T-helper 2 cell treated with Interferon-gamma antibody and Interleukin-4, amounts not matched to agents 100 ng/mL and 5 ng/mL, for 36 hours (primary cell): ENCODE data around the gene PDZD4. TPM values are rescaled to one million over a fixed set of nuclear protein-coding genes. Genes with fewer than 3 reads are reported as not detected.

ENCODE experiments used
- intact Hi-C: fragments of 100-400 bp; cut with micrococcal nuclease; formaldehyde crosslinking; loops from one replicate; pipeline ENCODE4 v1.15.1; 2023
- total RNA-seq: library from RNA; stranded (reverse); gene quantifications from 2 replicates; pipeline ENCODE4 v1.2.3, GENCODE V29; 2022

Gene PDZD4
- total RNA-seq, 1 donor from 2014 or later = 0.70 TPM

- intact Hi-C loops = no loop called here
Observed at GRCh38 chrX:153774576-153775292, 55.6 kb downstream of the PDZD4 start.

- intact Hi-C loops = no loop called here
Observed at GRCh38 chrX:153773741-153774575, 56.4 kb downstream of the PDZD4 start.

GRCh38 chrX:153773218-153773611, 57.1 kb downstream of the PDZD4 start:
- intact Hi-C loops = no loop called here

- intact Hi-C loops = no loop called here
Observed at GRCh38 chrX:153772316-153773217, 57.8 kb downstream of the PDZD4 start.

GRCh38 chrX:153771415-153772315, 58.7 kb downstream of the PDZD4 start:
- intact Hi-C loops = no loop called here

GRCh38 chrX:153770601-153771414, 59.5 kb downstream of the PDZD4 start:
- intact Hi-C loops = no loop called here

GRCh38 chrX:153769865-153770600, 60.3 kb downstream of the PDZD4 start:
- intact Hi-C loops = no loop called here

- intact Hi-C loops = no loop called here
Observed at GRCh38 chrX:153769158-153769864, 61.0 kb downstream of the PDZD4 start.

- intact Hi-C loops = no loop called here
Observed at GRCh38 chrX:153768311-153769157, 61.8 kb downstream of the PDZD4 start.

GRCh38 chrX:153767674-153768055, 62.7 kb downstream of the PDZD4 start:
- intact Hi-C loops = no loop called here

GRCh38 chrX:153766871-153767673, 63.3 kb downstream of the PDZD4 start:
- intact Hi-C loops = no loop called here

GRCh38 chrX:153766098-153766817, 64.1 kb downstream of the PDZD4 start:
- intact Hi-C loops = no loop called here

GRCh38 chrX:153765138-153766079, 64.9 kb downstream of the PDZD4 start:
- intact Hi-C loops = no loop called here

GRCh38 chrX:153764786-153765137, 65.6 kb downstream of the PDZD4 start:
- intact Hi-C loops = loop anchor here (1.0 kb wide), 2 partner anchors 183 to 189 kb away; no protein-coding TSS in a partner anchor
